Endodermal cell (in vitro differentiated cells): ENCODE data around the gene HSD11B2. TPM values are rescaled to one million over a fixed set of nuclear protein-coding genes. Genes with fewer than 3 reads are reported as not detected.

Source experiments
- DNase-seq: peaks from one replicate; pipeline ENCODE4 v3.0.0-alpha.2; 2017
- H3K27ac ChIP-seq: 2 replicates; pipeline ENCODE4 v1.5.1; 2013; ENCODE audit warnings: mild to moderate bottlenecking, low read depth, low read length, moderate library complexity
- H3K27me3 ChIP-seq: 2 replicates; pipeline ENCODE4 v1.6.1; 2013; ENCODE audit warnings: mild to moderate bottlenecking, low read length, moderate library complexity; ENCODE audit not compliant: insufficient read depth, control insufficient read depth, poor library complexity, severe bottlenecking
- H3K36me3 ChIP-seq: 2 replicates; pipeline ENCODE4 v1.7.0; 2013; ENCODE audit warnings: mild to moderate bottlenecking, low read length, moderate library complexity; ENCODE audit not compliant: control insufficient read depth, insufficient read depth
- H3K4me1 ChIP-seq: one replicate; pipeline ENCODE4 v1.7.0; 2013; ENCODE audit warnings: low read length; ENCODE audit not compliant: control insufficient read depth, insufficient read depth
- H3K4me3 ChIP-seq: 2 replicates; pipeline ENCODE4 v1.5.1; 2013; ENCODE audit warnings: mild to moderate bottlenecking, low read length, moderate library complexity
- H3K9ac ChIP-seq: 2 replicates; pipeline ENCODE4 v1.6.1; 2013; ENCODE audit warnings: mild to moderate bottlenecking, low read length, moderate library complexity; ENCODE audit not compliant: poor library complexity, severe bottlenecking; ENCODE audit errors: extremely low read depth
- H3K9me3 ChIP-seq: 2 replicates; pipeline ENCODE4 v1.6.1; 2013; ENCODE audit warnings: mild to moderate bottlenecking, low read length, moderate library complexity; ENCODE audit not compliant: control insufficient read depth
- H3K27ac Mint-ChIP-seq: 2 replicates; pipeline ENCODE4 v1.8.0; 2020; ENCODE audit warnings: mixed read lengths
- H3K27me3 Mint-ChIP-seq: 2 replicates; pipeline ENCODE4 v1.8.0; 2021; ENCODE audit warnings: mild to moderate bottlenecking, mixed read lengths; ENCODE audit not compliant: insufficient read depth
- H3K36me3 Mint-ChIP-seq: 2 replicates; pipeline ENCODE4 v1.8.0; 2020; ENCODE audit warnings: low read depth, mixed read lengths
- H3K4me1 Mint-ChIP-seq: 2 replicates; pipeline ENCODE4 v1.8.0; 2020; ENCODE audit warnings: mixed read lengths
- H3K4me3 Mint-ChIP-seq: 2 replicates; pipeline ENCODE4 v1.8.0; 2020; ENCODE audit warnings: mild to moderate bottlenecking, moderate library complexity, mixed read lengths
- H3K9me3 Mint-ChIP-seq: 2 replicates; pipeline ENCODE4 v1.8.0; 2020; ENCODE audit warnings: mild to moderate bottlenecking, mixed read lengths
- WGBS, 2 experiments: methylation state at CpG; one replicate each; pipeline versions ENCODE4 v1.1.5 to v1.1.7; 2013; ENCODE audit warnings: missing lambda C conversion rate in 2 of 2, mixed read lengths in 1 of 2; ENCODE audit not compliant: insufficient coverage in 1 of 2, insufficient read length in 1 of 2; 5-methylcytosine and 5-hydroxymethylcytosine counted together
- total RNA-seq, 2 donors: library from RNA; stranded (reverse); fragmentation: NEBNext Ultra II Directional in 1 of 2; extraction: Animal tissue kit (Norgen Biotek cat#: 25700) in 1 of 2; gene quantifications; 2 replicates in 1 of 2; 3 replicates in 1 of 2; pipeline ENCODE4 v1.2.1, GENCODE V29; 2021
- TF ChIP-seq, protein P1 (sequence below): fragments of 200-600 bp; sonication (generic); conservative IDR thresholded peaks from 2 replicates; pipeline ENCODE4 v1.5.0; 2021; ENCODE audit warnings: antibody characterized with exemption, mild to moderate bottlenecking

HSD11B2 gene
- total RNA-seq, 2 donors from 2014 or later: 10.4 to 14.7 TPM

DNA sequence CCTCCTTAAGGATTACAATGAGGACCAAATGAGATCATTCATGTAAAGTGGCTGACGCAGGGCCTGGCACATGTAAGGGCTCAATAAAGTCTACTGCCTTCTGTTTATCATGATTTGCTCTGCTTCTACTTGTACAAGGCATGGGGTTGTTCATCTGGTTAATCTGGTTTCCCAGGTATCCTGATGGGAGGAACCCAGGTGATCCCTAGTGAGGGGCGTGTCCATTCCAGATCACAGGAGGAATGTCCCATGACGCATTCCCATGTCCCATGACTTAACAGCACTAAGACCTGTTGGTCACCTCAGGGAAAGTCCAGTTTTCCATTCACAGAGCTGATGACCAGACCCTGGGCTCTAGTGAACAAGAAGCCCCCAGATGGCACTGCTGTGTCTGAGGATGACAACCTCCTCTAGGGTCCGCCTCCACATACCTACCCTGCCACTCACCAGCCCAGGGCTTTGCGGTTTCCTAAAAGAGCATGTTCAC, 26.1 kb upstream of the HSD11B2 start:
- H3K27me3 ChIP-seq: no peaks in the 10 kb centered on the region

DNA sequence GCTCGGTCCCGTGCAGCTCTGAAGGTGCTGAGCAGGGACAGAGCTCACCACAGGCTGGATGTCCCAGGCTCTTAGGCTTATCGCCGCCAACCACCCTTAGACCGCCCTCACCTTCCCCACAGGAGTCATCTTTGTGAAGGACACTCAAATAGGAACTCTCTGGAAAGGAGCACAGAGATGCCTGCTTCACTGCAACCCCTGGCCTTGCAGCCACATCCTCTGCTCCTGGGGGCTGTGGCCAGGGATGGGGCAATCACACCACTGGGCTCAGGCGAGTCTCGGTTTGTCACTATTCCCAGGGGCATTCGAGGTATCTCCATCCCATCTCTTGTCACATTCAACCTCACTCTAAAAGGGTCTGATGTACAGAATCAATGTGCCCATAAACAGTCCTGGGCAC, 25.6 kb upstream of the HSD11B2 start:
- TF ChIP-seq, protein P1, sequence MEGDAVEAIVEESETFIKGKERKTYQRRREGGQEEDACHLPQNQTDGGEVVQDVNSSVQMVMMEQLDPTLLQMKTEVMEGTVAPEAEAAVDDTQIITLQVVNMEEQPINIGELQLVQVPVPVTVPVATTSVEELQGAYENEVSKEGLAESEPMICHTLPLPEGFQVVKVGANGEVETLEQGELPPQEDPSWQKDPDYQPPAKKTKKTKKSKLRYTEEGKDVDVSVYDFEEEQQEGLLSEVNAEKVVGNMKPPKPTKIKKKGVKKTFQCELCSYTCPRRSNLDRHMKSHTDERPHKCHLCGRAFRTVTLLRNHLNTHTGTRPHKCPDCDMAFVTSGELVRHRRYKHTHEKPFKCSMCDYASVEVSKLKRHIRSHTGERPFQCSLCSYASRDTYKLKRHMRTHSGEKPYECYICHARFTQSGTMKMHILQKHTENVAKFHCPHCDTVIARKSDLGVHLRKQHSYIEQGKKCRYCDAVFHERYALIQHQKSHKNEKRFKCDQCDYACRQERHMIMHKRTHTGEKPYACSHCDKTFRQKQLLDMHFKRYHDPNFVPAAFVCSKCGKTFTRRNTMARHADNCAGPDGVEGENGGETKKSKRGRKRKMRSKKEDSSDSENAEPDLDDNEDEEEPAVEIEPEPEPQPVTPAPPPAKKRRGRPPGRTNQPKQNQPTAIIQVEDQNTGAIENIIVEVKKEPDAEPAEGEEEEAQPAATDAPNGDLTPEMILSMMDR: no peak
- 91 to 100% methylated on average over 3 to 8 of the region's 8 CpGs for WGBS, 2 experiments
- H3K9me3 Mint-ChIP-seq: no peaks in the 10 kb centered on the region

More for the DNA sequence above, 26.1 kb upstream of the HSD11B2 start:
- Mint-ChIP-seq H3K9me3 (no peaks in the 10 kb centered on the region), H3K36me3 (no peaks in the 10 kb centered on the region), H3K4me1 (peaks cover 19% of the 10 kb centered on the region), H3K27ac (peak overlapping the region; percentile 39), H3K4me3 (no peak overlapping the region), H3K27me3 (peaks cover 14% of the 10 kb centered on the region)
- TF ChIP-seq, protein P1: no peak
- no peak overlapping the region for H3K9ac ChIP-seq
- WGBS, 2 experiments: 93 to 100% methylated on average over 3 to 5 of the region's 5 CpGs
- DNase-seq: no peak
- H3K4me1 ChIP-seq: peaks cover 6% of the 10 kb centered on the region
- H3K9me3 ChIP-seq: no peaks in the 10 kb centered on the region
- no peaks in the 10 kb centered on the region for H3K36me3 ChIP-seq
- no peak overlapping the region for H3K4me3 ChIP-seq
- H3K27ac ChIP-seq: no peak overlapping the region

DNA sequence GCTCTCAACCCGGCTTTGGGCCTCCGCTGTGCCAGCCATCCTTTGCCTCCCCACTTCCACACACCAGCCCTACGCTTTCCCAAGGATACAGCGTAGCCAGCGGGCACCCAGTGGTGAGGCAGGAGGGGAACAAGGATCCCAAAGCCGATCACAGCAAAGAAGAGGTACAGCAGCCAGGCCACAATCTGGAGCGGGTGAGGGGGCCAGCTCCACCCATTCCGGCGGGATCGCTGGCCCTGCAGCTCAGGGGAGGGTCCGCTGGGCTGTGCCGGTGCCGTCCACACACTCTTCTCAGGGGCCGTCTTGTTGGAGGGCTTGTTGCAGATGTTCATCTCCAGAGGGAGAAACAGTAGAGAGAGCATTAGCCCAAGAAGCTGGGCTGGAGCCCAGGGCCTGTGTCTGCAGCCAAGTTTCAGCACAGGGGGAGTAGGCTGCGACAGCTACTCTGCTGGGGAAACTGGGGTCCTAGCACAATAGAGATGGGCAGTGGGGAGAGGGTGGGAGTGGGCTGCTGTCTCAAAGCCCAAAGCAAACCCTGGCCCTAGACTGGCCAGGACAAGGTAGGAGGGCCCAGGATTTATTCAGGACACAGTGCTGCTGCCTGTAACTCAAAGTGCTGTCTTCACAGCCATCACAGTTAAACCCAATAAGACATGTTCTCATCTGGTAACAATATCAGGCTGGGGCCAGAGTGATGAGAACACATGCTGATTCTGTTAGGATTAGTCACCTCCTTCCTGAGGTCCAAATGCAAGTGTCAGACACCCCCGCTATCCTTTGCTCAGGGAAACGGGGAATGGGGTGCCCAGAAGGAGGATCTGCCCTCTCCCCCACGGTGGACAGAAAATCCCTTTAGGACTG, 24.6 kb upstream of the HSD11B2 start:
- Mint-ChIP-seq H3K4me3 (no peak overlapping the region), H3K9me3 (no peaks in the 10 kb centered on the region), H3K4me1 (peaks cover 19% of the 10 kb centered on the region), H3K36me3 (no peaks in the 10 kb centered on the region), H3K27ac (no peak overlapping the region), H3K27me3 (peaks cover 12% of the 10 kb centered on the region)
- DNase-seq: no peak
- TF ChIP-seq, protein P1: no peak
- peaks cover 6% of the 10 kb centered on the region for H3K4me1 ChIP-seq
- H3K4me3 ChIP-seq: no peak overlapping the region
- no peaks in the 10 kb centered on the region for H3K36me3 ChIP-seq
- H3K27ac ChIP-seq: peak overlapping the region; percentile 5
- no peaks in the 10 kb centered on the region for H3K27me3 ChIP-seq
- no peak overlapping the region for H3K9ac ChIP-seq
- no peaks in the 10 kb centered on the region for H3K9me3 ChIP-seq
- WGBS, 2 experiments: 89 to 90% methylated on average over 4 to 18 of the region's 18 CpGs

More for the DNA sequence above, 25.6 kb upstream of the HSD11B2 start:
- H3K4me3 Mint-ChIP-seq: no peak overlapping the region
- Histone ChIP-seq H3K9me3 (no peaks in the 10 kb centered on the region), H3K27me3 (no peaks in the 10 kb centered on the region), H3K4me3 (no peak overlapping the region), H3K27ac (no peak overlapping the region), H3K4me1 (peaks cover 6% of the 10 kb centered on the region), H3K9ac (no peak overlapping the region), H3K36me3 (no peaks in the 10 kb centered on the region)
- no peaks in the 10 kb centered on the region for H3K36me3 Mint-ChIP-seq
- H3K27me3 Mint-ChIP-seq: peaks cover 14% of the 10 kb centered on the region
- H3K4me1 Mint-ChIP-seq: peaks cover 19% of the 10 kb centered on the region
- DNase-seq: no peak
- H3K27ac Mint-ChIP-seq: peak overlapping the region; percentile 39
